BE2C (cell line): ENCODE measurements around the gene LRP6.

Experiments
- DNase-seq: peaks from one replicate; pipeline ENCODE4 v3.0.0-alpha.2; 2020
- H3K27me3 ChIP-seq: fragments of 250-450 bp; sonication (Bioruptor Pico); 2 replicates; pipeline ENCODE4 v1.5.1; 2020; ENCODE audit warnings: mild to moderate bottlenecking
- H3K36me3 ChIP-seq: fragments of 250-450 bp; sonication (Bioruptor Pico); 2 replicates; pipeline ENCODE4 v1.5.1; 2020; ENCODE audit warnings: mild to moderate bottlenecking
- H3K4me1 ChIP-seq: fragments of 250-450 bp; sonication (Bioruptor Pico); 2 replicates; pipeline ENCODE4 v1.5.1; 2020
- H3K4me3 ChIP-seq: 2 replicates; pipeline ENCODE4 v1.5.1; 2011; ENCODE audit warnings: low read depth, low read length
- H3K9me3 ChIP-seq: fragments of 250-450 bp; sonication (Bioruptor Pico); 2 replicates; pipeline ENCODE4 v1.5.1; 2020
- CTCF ChIP-seq: IDR thresholded peaks from 2 replicates; pipeline ENCODE4 v1.5.1; 2012; ENCODE audit warnings: mild to moderate bottlenecking, low read depth, low read length

Gene LRP6

DNA sequence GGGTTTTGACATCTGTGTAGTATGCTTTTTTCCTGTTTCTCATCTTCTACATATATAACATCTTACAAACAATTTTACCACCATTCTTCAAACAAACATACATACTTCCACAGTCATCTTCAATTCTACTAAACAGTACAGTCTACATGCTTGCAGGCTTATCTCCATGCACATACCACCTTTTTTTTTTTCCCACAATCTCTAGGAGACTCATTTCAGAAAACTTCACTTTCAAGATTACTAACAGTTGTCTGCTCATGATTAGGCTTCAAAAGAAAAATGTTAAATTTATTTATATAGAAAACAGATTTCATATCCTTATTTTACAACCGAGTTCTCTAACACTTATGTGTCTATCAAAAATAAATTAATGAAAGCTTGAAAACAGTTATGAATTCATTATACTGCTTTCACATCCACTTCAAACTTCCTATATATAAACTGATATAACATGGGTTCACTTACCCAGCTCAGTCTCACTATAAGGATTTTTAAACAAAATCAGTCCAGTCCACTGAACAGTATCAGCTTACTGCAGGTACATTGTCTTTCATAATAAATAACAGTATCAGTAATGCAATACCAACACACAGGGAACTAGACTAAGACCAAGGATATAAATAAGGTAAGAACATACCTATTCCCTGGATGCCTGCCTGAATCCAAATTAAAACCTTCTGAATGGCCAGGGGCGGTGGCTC lies 42.5 kb downstream of the LRP6 start:
- no peak for TF ChIP-seq CTCF
- H3K36me3 ChIP-seq, result no peaks in the 10 kb centered on the region
- no peaks in the 10 kb centered on the region for H3K27me3 ChIP-seq
- no peak overlapping the region for H3K4me3 ChIP-seq
- no peak for DNase-seq
- H3K9me3 ChIP-seq, result no peaks in the 10 kb centered on the region
- peaks cover 5% of the 10 kb centered on the region; the same call in 1 of the 2 replicates for H3K4me1 ChIP-seq

DNA sequence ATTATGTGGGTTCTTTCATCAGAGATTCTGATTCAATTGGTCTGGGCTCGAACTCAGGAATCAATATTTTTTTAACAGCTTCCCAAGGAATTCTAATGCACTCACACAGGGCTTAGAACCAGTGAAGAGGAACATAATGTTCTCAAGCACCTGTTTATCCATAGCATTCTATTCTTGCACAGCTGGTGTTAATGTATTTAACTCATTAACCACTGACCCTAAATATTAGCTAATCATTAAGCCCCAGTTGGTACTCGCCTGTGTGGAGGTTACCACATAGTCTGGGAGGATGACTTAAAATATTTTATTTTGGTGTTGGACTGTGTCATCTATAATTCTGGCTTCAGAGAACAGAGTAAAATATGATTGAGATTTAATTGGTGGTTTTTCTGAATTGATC lies 45.3 kb downstream of the LRP6 start:
- Histone ChIP-seq H3K9me3 (no peaks in the 10 kb centered on the region), H3K4me3 (no peak overlapping the region), H3K36me3 (no peaks in the 10 kb centered on the region), H3K4me1 (peaks cover 6% of the 10 kb centered on the region), H3K27me3 (no peaks in the 10 kb centered on the region)
- DNase-seq, result no peak
- TF ChIP-seq CTCF, result no peak

DNA sequence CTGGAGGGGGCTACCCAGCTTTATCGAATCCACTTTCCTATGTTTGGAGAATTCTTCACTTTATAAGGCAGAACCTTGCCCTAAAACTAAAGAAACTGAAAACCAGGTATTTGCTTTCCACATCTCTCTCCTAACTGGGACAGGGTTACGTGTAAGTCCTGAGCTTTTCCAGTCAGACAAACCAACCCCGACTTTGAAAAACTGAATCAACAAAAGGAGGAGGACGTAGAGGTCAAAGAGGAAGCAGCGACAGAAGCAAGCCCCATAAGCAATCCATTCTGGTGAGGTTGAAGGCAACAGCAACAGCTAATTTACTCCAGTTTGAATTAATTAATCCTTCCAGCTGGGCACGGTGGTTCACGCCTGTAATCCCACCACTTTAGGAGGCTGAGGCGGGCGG lies 47.2 kb downstream of the LRP6 start:
- Histone ChIP-seq H3K9me3 (no peaks in the 10 kb centered on the region), H3K36me3 (no peaks in the 10 kb centered on the region), H3K4me3 (no peak overlapping the region), H3K27me3 (no peaks in the 10 kb centered on the region), H3K4me1 (peaks cover 10% of the 10 kb centered on the region)
- DNase-seq, result no peak
- TF ChIP-seq CTCF, result no peak

- no peak for TF ChIP-seq CTCF
- H3K9me3 ChIP-seq, result no peaks in the 10 kb centered on the region
- no peak overlapping the region for H3K4me3 ChIP-seq
- peaks cover 10% of the 10 kb centered on the region for H3K4me1 ChIP-seq
- no peaks in the 10 kb centered on the region for H3K27me3 ChIP-seq
- no peaks in the 10 kb centered on the region for H3K36me3 ChIP-seq
- no peak for DNase-seq
These were observed 49.9 kb downstream of the LRP6 start for GRCh38 chr12:12217018-12217359.

DNA sequence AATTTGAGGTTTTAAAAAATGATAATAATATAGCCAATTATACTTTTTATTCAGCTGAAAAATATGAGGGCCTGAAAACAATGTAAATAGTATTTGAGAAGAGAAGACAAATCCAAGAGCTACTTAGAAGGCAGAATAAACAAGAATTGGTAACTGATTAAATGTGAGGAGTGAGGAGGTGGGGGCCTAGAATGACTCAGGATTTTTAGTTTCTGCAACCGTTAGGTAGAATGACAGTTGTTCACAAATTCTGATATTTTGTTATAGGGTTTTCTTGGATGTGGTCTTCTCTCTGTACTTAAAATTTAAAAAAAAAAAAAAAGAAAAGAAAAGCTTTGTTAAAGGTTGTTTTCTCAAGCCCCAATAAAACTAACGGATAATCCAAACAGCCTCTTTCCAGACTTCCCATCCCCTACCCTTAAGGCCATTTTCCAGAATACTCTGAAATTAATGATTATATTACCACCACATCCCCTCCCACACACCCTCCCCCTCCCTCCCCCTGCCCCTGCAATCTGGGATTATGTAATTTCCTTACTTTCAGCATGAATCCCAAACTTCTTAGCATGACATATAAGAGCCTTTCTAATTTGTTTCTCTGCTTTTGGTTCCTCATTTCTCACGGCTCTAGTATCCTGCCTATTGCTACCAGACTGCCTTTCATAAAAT lies 50.4 kb downstream of the LRP6 start:
- peaks cover 10% of the 10 kb centered on the region for H3K4me1 ChIP-seq
- H3K27me3 ChIP-seq, result no peaks in the 10 kb centered on the region
- no peaks in the 10 kb centered on the region for H3K9me3 ChIP-seq
- no peak for TF ChIP-seq CTCF
- no peak for DNase-seq
- H3K36me3 ChIP-seq, result no peaks in the 10 kb centered on the region
- H3K4me3 ChIP-seq, result no peak overlapping the region

GRCh38 chr12:12214635-12215131 lies 52.2 kb downstream of the LRP6 start:
- no peaks in the 10 kb centered on the region for H3K9me3 ChIP-seq
- no peaks in the 10 kb centered on the region for H3K36me3 ChIP-seq
- no peaks in the 10 kb centered on the region for H3K27me3 ChIP-seq
- no peak for TF ChIP-seq CTCF
- H3K4me1 ChIP-seq, result peaks cover 10% of the 10 kb centered on the region
- no peak overlapping the region for H3K4me3 ChIP-seq
- no peak for DNase-seq
